Pons (tissue), 1 donor: ENCODE data around the gene NMT2.
A peak's percentile ranks its signal among the peaks of the same experiment; 100 is the strongest.
"Not testable (repeated sequence)": the region's sequence is repeated elsewhere in the genome, so short reads cannot be mapped to it uniquely, and the experiment has no call there.

Experiments
- DNase-seq: peaks from one replicate; pipeline ENCODE4 v3.0.0-alpha.2; 2016; ENCODE audit warnings: low spot score

Gene NMT2

DNA sequence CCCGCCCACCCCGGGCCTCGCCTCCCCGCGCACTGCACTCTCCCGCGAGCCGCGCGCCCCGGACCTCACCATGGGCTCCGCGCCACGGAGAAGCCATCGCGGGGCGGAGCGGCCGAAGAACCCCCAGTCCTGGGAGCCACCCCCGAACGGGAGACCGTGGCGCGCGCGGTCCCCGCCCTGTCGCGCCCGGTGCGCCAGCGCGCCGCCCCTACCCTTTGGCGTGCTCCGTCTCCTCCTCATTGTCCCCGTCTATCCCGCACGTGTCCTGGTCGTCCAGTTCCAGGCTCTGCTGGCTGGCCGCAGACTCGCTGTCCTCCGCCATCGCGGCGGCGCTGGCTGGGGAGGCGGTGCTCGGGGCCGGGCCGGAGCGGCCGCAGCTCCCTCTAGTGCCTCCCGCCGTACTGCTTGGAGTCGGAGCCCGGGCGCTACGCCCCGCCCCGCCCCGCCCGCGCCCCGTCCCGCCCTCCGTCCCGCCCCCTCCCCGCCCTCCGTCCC lies at the start of gene NMT2:
Gene NMT2 (minus strand): TSS at position 403 of the 495 bp plus-strand sequence. CDS start 81 bp downstream, at position 322.
- DNase-seq: peak; percentile 85

- no peak for DNase-seq
These were observed 48.2 kb upstream of the NMT2 start for GRCh38 chr10:15216700-15217099.

GRCh38 chr10:15214237-15214636 lies 45.7 kb upstream of the NMT2 start:
- no peak for DNase-seq

GRCh38 chr10:15213461-15213861 lies 45.0 kb upstream of the NMT2 start:
- no peak for DNase-seq

DNA sequence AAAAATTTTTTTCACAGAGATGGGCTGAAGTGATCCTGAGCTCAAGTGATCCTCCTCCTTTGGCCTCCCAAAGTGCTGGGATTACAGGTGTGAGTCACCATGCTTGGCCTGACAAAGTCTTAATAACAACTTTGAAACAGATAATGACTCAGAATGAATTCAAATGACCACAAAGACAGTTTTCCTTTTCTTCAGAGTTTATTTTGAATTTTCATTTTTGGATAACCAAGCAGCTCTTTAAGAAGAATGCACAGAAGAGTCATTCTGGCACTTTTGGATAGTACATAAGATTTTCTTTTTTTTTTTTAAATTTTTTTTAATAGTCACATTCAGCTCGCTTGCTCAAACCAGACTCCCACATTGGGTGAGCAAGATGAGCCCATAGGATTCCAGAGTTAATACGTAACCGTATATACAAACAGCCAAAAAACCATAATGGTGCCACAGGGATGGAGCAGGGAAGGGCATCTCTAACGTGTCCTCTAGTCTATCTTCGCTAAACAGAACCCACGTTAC lies 43.0 kb upstream of the NMT2 start:
- no peak for DNase-seq

GRCh38 chr10:15210521-15210920 lies 42.0 kb upstream of the NMT2 start:
- DNase-seq: no peak

- peak; percentile 80 for DNase-seq
These were observed 41.5 kb upstream of the NMT2 start for GRCh38 chr10:15209827-15210509.

DNA sequence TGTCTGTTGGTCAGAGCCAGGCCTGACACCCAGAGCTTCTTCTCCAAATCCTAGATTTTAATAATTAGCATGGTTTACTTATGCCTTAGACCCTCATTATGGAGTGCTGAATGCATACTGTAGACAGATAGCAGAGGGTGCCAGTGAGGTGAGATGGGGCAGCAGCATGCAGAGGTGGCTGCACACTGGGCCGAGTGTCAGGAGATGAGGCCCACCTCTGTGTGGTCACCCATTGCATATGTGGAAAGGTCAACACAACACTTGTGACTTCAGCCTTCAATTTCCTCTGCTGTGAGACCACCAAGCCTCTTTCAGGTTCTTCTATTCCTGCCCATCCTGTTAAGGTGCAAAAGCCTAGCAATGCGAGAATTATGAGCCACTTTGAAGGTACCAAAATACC lies 39.7 kb upstream of the NMT2 start:
- no peak for DNase-seq

GRCh38 chr10:15207410-15207809 lies 38.9 kb upstream of the NMT2 start:
- DNase-seq: not testable (repeated sequence)

DNA sequence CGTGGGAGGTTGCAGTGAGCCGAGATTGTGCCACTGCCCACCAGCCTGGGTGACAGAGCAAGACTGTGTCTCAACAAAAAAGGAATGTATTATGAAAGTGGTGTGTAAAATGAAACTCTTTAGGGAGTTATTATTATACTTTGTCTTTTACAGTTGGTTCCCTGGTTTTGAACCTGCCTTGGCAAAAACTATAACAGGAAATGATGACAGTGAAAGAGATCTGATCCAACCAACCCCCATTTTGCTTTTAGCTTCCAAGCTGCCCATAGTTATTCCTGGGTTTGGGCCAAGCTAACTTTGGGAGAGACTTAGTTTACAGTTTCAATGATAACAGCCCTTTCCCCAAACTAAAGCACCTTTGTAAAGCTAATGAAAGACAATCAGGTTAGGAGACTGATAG lies 34.1 kb upstream of the NMT2 start:
- no peak for DNase-seq

GRCh38 chr10:15202301-15202621 lies 33.8 kb upstream of the NMT2 start:
- not testable (repeated sequence) for DNase-seq

DNA sequence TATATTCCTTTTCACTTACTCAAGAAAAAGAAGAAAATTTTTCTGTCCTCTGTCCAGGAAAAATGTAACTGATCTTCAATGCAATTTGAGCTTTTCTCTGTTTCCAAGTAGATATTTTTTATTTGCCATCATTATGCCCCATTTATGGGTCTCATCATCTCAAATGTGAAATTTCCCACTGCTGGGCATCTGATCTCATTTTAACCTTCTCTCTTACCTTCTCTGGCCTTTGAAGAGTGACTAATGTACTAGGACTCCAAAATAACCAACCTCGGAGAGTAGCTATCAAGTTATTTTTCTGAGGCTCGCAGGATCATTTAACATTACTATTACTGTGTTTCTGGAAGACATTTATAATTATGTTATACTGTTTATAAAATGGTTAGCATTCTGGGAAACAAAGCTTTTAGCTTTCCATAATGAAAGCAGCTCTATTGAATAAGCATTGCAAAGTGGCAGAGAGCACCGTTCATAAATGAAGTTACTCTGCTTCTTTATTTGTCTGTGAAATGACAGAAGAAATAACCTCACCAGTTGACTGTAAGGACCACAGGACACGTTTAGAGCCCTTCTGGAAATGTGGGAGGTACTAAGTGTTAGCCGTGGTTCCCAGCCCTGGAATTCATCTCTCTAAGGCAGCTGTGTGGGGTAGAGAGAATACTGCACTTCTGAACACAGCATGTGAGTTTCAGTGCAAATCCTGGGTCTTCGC lies 33.3 kb upstream of the NMT2 start:
- no peak for DNase-seq

- DNase-seq: no peak
These were observed 32.1 kb upstream of the NMT2 start for GRCh38 chr10:15200626-15201025.

- no peak for DNase-seq
These were observed 29.4 kb upstream of the NMT2 start for GRCh38 chr10:15197911-15198310.

- DNase-seq: no peak
These were observed 28.8 kb upstream of the NMT2 start for GRCh38 chr10:15197276-15197675.

- no peak for DNase-seq
These were observed 27.7 kb upstream of the NMT2 start for GRCh38 chr10:15196021-15196834.

GRCh38 chr10:15189133-15189885 lies 20.8 kb upstream of the NMT2 start:
- DNase-seq: no peak

DNA sequence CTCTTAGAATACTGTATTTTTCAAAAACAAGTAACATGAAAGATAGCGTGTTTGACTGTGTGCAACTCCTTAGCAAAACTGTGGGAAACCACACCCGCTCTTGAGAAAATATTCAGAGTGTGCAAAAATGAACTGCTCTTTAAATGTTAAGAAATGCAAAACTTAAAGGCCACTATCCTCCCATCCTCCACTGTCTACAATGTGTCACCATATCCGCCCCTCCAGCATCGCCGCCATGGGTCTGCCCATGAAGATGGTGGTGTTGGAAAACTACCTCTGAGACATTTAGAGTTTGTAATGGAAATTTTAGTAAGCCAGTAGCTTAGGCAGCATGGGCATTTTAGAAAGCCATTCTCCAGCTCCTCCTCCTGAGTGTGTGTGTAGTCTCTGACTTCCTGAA lies 20.1 kb upstream of the NMT2 start:
- DNase-seq: no peak

- DNase-seq: no peak
These were observed 15.4 kb upstream of the NMT2 start for GRCh38 chr10:15183689-15184481.

DNA sequence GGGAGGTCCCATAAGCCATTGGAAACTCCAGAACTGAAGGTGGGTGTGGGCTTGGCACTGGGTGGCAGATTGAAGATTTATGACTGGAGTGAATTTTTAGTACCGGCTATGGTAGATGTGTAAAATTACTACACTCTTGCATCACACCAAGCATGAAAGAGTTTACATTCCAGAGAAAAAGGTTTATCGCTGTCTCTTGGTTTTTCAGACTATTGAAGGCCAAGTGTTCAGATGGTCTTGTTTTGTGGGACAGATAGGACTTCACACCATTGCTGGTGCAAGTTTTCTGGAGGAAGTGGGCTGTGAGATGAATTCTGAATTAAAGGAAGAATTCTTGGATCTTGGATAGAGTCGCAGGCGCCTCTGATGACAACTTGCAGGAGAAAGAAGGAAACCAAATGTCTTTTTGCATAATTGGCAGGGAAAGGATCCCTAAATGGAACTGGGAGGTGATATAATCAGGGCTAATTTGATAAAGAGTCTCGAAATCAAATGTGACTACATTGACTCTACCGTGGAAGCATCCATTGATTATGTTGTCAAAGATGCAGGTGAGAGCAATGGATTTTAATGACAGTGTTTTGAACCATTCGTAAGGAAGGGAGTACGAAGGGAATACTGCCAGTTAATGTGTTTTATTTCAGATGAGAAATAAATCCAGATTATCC lies 14.2 kb upstream of the NMT2 start:
- no peak for DNase-seq
